GM12878 (cell line): ENCODE measurements around the gene GPR153. TPM values are rescaled to one million over a fixed set of nuclear protein-coding genes. Genes with fewer than 3 reads are reported as not detected.

ENCODE experiments used
- ATAC-seq: fragments of 200-7000 bp; cut with Tn5 transposase; 3 replicates; pipeline ENCODE4 v1.9.1; 2020; ENCODE audit warnings: mild to moderate bottlenecking, moderate library complexity
- BruUV-seq: library from RNA; stranded (reverse); fragments of 400-500 nt; replicated peaks from 2 replicates; lab custom pipeline; 2021; lab: Mats Ljungman, UMichigan
- CTCF ChIA-PET: fragments of 300-600 bp; sonication (Branson Sonifier 250); formaldehyde crosslinking; extraction: SDS; loops from one replicate; lab custom pipeline; 2021; ENCODE audit warnings: inconsistent platforms; lab: Yijun Ruan, JAX
- POLR2A ChIA-PET: fragments of 350-600 bp; formaldehyde crosslinking; extraction: SDS; loops from one replicate; lab custom pipeline; 2021; ENCODE audit warnings: inconsistent platforms; lab: Charles Lee
- RAD21 ChIA-PET: fragments of 300-600 bp; sonication (Branson Sonifier 250); formaldehyde crosslinking; loops from one replicate; lab custom pipeline; 2023; ENCODE audit warnings: antibody characterized with exemption; ENCODE audit not compliant: unreplicated experiment; lab: Charles Lee
- SMC1A ChIA-PET: fragments of 300-600 bp; sonication (Branson Sonifier 250); formaldehyde crosslinking; loops from one replicate; lab custom pipeline; 2023; ENCODE audit not compliant: unreplicated experiment, uncharacterized antibody; lab: Charles Lee
- DNase-seq: peaks from one replicate; pipeline ENCODE4 v3.0.0-alpha.2; 2011; ENCODE audit warnings: low read depth, low spot score
- FAIRE-seq: peaks from 3 replicates; lab custom pipeline; 2011; peaks lifted over from hg19 to GRCh38; lab: Jason Lieb, UNC
- H2AFZ ChIP-seq: 2 replicates; pipeline ENCODE4 v1.6.0; 2011; ENCODE audit warnings: low read depth, low read length, control low read depth; ENCODE audit not compliant: control insufficient read depth
- H3K27ac ChIP-seq: 2 replicates; pipeline ENCODE4 v1.5.1; 2011; ENCODE audit warnings: control low read depth; ENCODE audit not compliant: control insufficient read depth, insufficient read depth
- H3K27me3 ChIP-seq, 2 experiments: replicated peaks in 1 of 2; 2 replicates each; pipeline versions ENCODE4 v1.6.0 to v1.6.1; 2011; ENCODE audit warnings: low read length in 1 of 2; ENCODE audit not compliant: control insufficient read depth in 2 of 2, insufficient read depth in 2 of 2
- H3K36me3 ChIP-seq, 2 experiments: 2 replicates each; pipeline ENCODE4 v1.5.1; 2011; ENCODE audit warnings: low read length in 1 of 2; ENCODE audit not compliant: control insufficient read depth in 2 of 2, insufficient read depth in 2 of 2
- H3K4me1 ChIP-seq: 2 replicates; pipeline ENCODE4 v1.6.1; 2011; ENCODE audit warnings: mild to moderate bottlenecking, low read length, moderate library complexity, mixed read lengths; ENCODE audit not compliant: control insufficient read depth, insufficient read depth
- H3K4me2 ChIP-seq: 2 replicates; pipeline ENCODE4 v1.6.0; 2011; ENCODE audit warnings: control low read depth; ENCODE audit not compliant: control insufficient read depth, insufficient read depth
- H3K4me3 ChIP-seq: fragments of 200-600 bp; sonication (generic); 2 replicates; pipeline ENCODE4 v1.5.1; 2016
- H3K79me2 ChIP-seq: 2 replicates; pipeline ENCODE4 v1.6.0; 2011; ENCODE audit warnings: low read length; ENCODE audit not compliant: control insufficient read depth, insufficient read depth
- H3K9ac ChIP-seq: 2 replicates; pipeline ENCODE4 v1.8.0; 2011; ENCODE audit warnings: low read length, control low read depth, mixed read lengths; ENCODE audit not compliant: control insufficient read depth, insufficient read depth
- H3K9me3 ChIP-seq: replicated peaks from 3 replicates; pipeline ENCODE4 v1.5.1; 2011; ENCODE audit warnings: mild to moderate bottlenecking, low read length; ENCODE audit not compliant: control insufficient read depth, insufficient read depth
- H4K20me1 ChIP-seq: 2 replicates; pipeline ENCODE4 v1.6.0; 2011; ENCODE audit not compliant: control insufficient read depth, insufficient read depth
- BCL11A ChIP-seq: IDR thresholded peaks from 2 replicates; pipeline ENCODE4 v1.6.1; 2011; ENCODE audit warnings: low read depth, low read length
- CEBPB ChIP-seq, 2 experiments: fragments of 150-350 bp in 1 of 2; IDR thresholded peaks; 2 replicates each; pipeline ENCODE4 v1.6.1; 2012 to 2014; ENCODE audit warnings: low read depth in 2 of 2, low read length in 2 of 2, borderline replicate concordance in 1 of 2, inconsistent platforms in 1 of 2
- EP300 ChIP-seq, 2 experiments: fragments of 150-350 bp in 1 of 2; IDR thresholded peaks; 2 replicates each; pipeline ENCODE4 v1.6.1; 2011 to 2012; ENCODE audit warnings: low read depth in 2 of 2, low read length in 2 of 2, borderline replicate concordance in 1 of 2, improper control_type of control experiment in 1 of 2, inconsistent platforms in 1 of 2; ENCODE audit not compliant: control insufficient read depth in 1 of 2
- GABPA ChIP-seq: IDR thresholded peaks from 2 replicates; pipeline ENCODE4 v1.6.1; 2014; ENCODE audit warnings: antibody characterized with exemption, low read depth, mild to moderate bottlenecking, inconsistent platforms
- MXI1 ChIP-seq: fragments of 150-350 bp; IDR thresholded peaks from 2 replicates; pipeline ENCODE4 v1.6.1; 2011; ENCODE audit warnings: low read depth, mild to moderate bottlenecking, inconsistent platforms, low read length, improper control_type of control experiment
- NR2F1 ChIP-seq: fragments of 450-650 bp; conservative IDR thresholded peaks from 2 replicates; pipeline ENCODE4 v1.6.1; 2017; ENCODE audit warnings: mild to moderate bottlenecking
- RB1 ChIP-seq: fragments of 450-650 bp; formaldehyde crosslinking; IDR thresholded peaks from 2 replicates; pipeline ENCODE4 v1.6.1; 2017; ENCODE audit warnings: mild to moderate bottlenecking, borderline replicate concordance
- RBBP5 ChIP-seq: fragments of 200-600 bp; sonication (generic); conservative IDR thresholded peaks from 2 replicates; pipeline ENCODE4 v1.6.1; 2016
- SIX5 ChIP-seq: IDR thresholded peaks from 2 replicates; pipeline ENCODE4 v1.6.1; 2011; ENCODE audit warnings: mild to moderate bottlenecking, low read depth, low read length, moderate library complexity; ENCODE audit not compliant: severe bottlenecking
- SP1 ChIP-seq: IDR thresholded peaks from one replicate; pipeline ENCODE4 v1.6.1; 2011; ENCODE audit warnings: low read depth, low read length
- SREBF1 ChIP-seq: IDR thresholded peaks from 2 replicates; pipeline ENCODE4 v1.6.1; 2012; ENCODE audit warnings: mild to moderate bottlenecking, low read length
- TCF3 ChIP-seq: IDR thresholded peaks from 2 replicates; pipeline ENCODE4 v1.6.1; 2012; ENCODE audit warnings: low read depth, mild to moderate bottlenecking, low read length, borderline replicate concordance; ENCODE audit not compliant: insufficient read depth
- ZNF622 ChIP-seq: fragments of 450-650 bp; IDR thresholded peaks from 2 replicates; pipeline ENCODE4 v1.6.1; 2017; ENCODE audit warnings: mild to moderate bottlenecking, inconsistent platforms
- WGBS: methylation state at CpG from one replicate; pipeline ENCODE4 v1.1.6; 2016; ENCODE audit warnings: low lambda C conversion rate; ENCODE audit not compliant: insufficient replicate concordance, insufficient coverage; ENCODE audit errors: missing lambda C conversion rate; 5-methylcytosine and 5-hydroxymethylcytosine counted together
- in situ Hi-C: fragments of 300-500 bp; cut with MboI; formaldehyde crosslinking; loops from 9 replicates; pipeline ENCODE4 v1.14.3; 2018; ENCODE audit warnings: mixed read lengths
- intact Hi-C: fragments of 100-400 bp; cut with micrococcal nuclease; formaldehyde crosslinking; loops from one replicate; pipeline ENCODE4 v1.14.2; 2022; ENCODE audit not compliant: unreplicated experiment
- polyA plus RNA-seq, 11 experiments: library from polyadenylated mRNA; depleted of rRNA in 4 of 11; unstranded in 6 of 11; stranded (reverse) in 5 of 11; fragments of >200 nt; fragmentation: Nextera tagmentation in 4 of 11; fragmentation: Illumina TruSeq in 1 of 11; extraction: Ambion mirVana in 4 of 11; extraction: Trizol in 1 of 11; gene quantifications; 1 replicate in 1 of 11; 2 replicates in 10 of 11; pipeline versions ENCODE4 v1.2.1 to v1.2.3, GENCODE V29; 2011 to 2016; ENCODE audit warnings: inconsistent platforms in 2 of 11, missing spikeins in 2 of 11, low read depth in 1 of 11
- total RNA-seq, 4 experiments: library from RNA; depleted of rRNA in 3 of 4; stranded (reverse); fragments of >200 nt in 3 of 4; fragmentation: Illumina TruSeq in 1 of 4; extraction: Trizol in 1 of 4; gene quantifications; 2 replicates each; pipeline versions ENCODE4 v1.2.1 to v1.2.3, GENCODE V29; 2013 to 2021
- TF ChIP-seq, protein P1 (sequence below): fragments of 450-650 bp; IDR thresholded peaks from 2 replicates; pipeline ENCODE4 v1.6.1; 2018; ENCODE audit warnings: borderline replicate concordance, mild to moderate bottlenecking; ENCODE audit not compliant: partially characterized antibody
- TF ChIP-seq, protein P2 (sequence below): IDR thresholded peaks from 2 replicates; pipeline ENCODE4 v1.6.1; 2012; ENCODE audit warnings: improper control_type of control experiment, low read depth, low read length; ENCODE audit not compliant: insufficient replicate concordance

The GPR153 gene
- total and polyA plus RNA-seq, 10 of the 15 experiments (the other 5 are each of a cell fraction or from before 2014, with no cell fraction given) = 0.04 to 2.2 (median 0.54) TPM

DNA sequence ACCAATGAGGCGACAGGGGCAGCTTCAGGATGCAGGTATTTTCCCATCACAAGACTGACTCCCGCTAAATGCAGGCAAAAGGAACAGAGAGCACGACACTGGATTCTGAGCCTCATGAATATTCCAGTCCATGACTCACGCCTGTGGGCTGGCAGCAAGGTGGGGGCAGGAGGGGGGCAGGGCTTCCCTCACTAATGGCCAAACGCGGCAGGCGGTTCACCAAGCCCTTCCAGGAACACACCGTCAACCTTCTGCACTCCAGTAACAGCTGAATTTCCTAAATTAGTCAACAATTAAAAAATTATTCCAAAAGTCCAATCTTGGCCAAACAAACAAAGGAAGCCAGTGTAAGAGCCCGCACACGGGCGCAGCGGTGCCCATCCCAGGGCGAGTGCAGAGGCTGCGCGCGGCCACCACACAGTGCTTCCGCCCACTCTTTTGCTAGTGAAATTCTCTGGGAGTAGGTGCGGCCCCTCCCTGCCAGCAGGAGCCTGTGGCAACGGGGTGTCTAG, 12.5 kb upstream of the GPR153 start:
- H3K9ac ChIP-seq = no peak overlapping the region
- no TSS peak for BruUV-seq
- H3K27ac ChIP-seq = no peak overlapping the region
- SMC1A ChIA-PET = no interaction called here
- H2AFZ ChIP-seq = no peak overlapping the region
- H3K27me3 ChIP-seq = no peaks in the 10 kb centered on the region
- CTCF ChIA-PET = interaction anchor here (0.7 kb wide), 1 partner anchor 43 kb away, joined by 3 read pairs; no protein-coding TSS in a partner anchor
- DNase-seq = no peak
- no peak for TF ChIP-seq BCL11A
- no peak for TF ChIP-seq NR2F1
- no peak for TF ChIP-seq ZNF622
- TF ChIP-seq, protein P1, sequence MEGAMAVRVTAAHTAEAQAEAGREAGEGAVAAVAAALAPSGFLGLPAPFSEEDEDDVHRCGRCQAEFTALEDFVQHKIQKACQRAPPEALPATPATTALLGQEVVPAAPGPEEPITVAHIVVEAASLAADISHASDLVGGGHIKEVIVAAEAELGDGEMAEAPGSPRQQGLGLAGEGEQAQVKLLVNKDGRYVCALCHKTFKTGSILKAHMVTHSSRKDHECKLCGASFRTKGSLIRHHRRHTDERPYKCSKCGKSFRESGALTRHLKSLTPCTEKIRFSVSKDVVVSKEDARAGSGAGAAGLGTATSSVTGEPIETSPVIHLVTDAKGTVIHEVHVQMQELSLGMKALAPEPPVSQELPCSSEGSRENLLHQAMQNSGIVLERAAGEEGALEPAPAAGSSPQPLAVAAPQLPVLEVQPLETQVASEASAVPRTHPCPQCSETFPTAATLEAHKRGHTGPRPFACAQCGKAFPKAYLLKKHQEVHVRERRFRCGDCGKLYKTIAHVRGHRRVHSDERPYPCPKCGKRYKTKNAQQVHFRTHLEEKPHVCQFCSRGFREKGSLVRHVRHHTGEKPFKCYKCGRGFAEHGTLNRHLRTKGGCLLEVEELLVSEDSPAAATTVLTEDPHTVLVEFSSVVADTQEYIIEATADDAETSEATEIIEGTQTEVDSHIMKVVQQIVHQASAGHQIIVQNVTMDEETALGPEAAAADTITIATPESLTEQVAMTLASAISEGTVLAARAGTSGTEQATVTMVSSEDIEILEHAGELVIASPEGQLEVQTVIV = no peak
- TF ChIP-seq SP1 = no peak
- TF ChIP-seq SIX5 = no peak
- TF ChIP-seq SREBF1 = no peak
- TF ChIP-seq, protein P2, sequence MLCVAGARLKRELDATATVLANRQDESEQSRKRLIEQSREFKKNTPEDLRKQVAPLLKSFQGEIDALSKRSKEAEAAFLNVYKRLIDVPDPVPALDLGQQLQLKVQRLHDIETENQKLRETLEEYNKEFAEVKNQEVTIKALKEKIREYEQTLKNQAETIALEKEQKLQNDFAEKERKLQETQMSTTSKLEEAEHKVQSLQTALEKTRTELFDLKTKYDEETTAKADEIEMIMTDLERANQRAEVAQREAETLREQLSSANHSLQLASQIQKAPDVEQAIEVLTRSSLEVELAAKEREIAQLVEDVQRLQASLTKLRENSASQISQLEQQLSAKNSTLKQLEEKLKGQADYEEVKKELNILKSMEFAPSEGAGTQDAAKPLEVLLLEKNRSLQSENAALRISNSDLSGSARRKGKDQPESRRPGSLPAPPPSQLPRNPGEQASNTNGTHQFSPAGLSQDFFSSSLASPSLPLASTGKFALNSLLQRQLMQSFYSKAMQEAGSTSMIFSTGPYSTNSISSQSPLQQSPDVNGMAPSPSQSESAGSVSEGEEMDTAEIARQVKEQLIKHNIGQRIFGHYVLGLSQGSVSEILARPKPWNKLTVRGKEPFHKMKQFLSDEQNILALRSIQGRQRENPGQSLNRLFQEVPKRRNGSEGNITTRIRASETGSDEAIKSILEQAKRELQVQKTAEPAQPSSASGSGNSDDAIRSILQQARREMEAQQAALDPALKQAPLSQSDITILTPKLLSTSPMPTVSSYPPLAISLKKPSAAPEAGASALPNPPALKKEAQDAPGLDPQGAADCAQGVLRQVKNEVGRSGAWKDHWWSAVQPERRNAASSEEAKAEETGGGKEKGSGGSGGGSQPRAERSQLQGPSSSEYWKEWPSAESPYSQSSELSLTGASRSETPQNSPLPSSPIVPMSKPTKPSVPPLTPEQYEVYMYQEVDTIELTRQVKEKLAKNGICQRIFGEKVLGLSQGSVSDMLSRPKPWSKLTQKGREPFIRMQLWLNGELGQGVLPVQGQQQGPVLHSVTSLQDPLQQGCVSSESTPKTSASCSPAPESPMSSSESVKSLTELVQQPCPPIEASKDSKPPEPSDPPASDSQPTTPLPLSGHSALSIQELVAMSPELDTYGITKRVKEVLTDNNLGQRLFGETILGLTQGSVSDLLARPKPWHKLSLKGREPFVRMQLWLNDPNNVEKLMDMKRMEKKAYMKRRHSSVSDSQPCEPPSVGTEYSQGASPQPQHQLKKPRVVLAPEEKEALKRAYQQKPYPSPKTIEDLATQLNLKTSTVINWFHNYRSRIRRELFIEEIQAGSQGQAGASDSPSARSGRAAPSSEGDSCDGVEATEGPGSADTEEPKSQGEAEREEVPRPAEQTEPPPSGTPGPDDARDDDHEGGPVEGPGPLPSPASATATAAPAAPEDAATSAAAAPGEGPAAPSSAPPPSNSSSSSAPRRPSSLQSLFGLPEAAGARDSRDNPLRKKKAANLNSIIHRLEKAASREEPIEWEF = no peak
- no peak for TF ChIP-seq EP300 (IDR thresholded peaks at IDR 0.05; ENCODE audit: borderline replicate concordance in 1 of 2, control insufficient read depth in 1 of 2, low read depth in 2 of 2, low read length in 2 of 2)
- TF ChIP-seq GABPA = no peak
- no peak for TF ChIP-seq RB1
- no peak for TF ChIP-seq RBBP5
- no peak for TF ChIP-seq MXI1
- no peak for TF ChIP-seq CEBPB (IDR thresholded peaks at IDR 0.05; ENCODE audit: borderline replicate concordance in 1 of 2, low read depth in 2 of 2, low read length in 2 of 2)
- no peak for TF ChIP-seq TCF3
- H3K4me1 ChIP-seq = no peaks in the 10 kb centered on the region
- 83% methylated on average over 19 of the region's 19 CpGs for WGBS
- intact Hi-C loops (no loop called here), in situ Hi-C loops (no loop called here)
- H4K20me1 ChIP-seq = no peaks in the 10 kb centered on the region; the same call in 1 of the 2 replicates
- H3K4me2 ChIP-seq = no peak overlapping the region
- H3K36me3 ChIP-seq = peaks cover 0 to 4% of the 10 kb centered on the region in 2 experiments; a peak in 2 of 4 replicates
- no peaks in the 10 kb centered on the region for H3K9me3 ChIP-seq
- RAD21 ChIA-PET = interaction anchor here (0.6 kb wide), 1 partner anchor 41 kb away, joined by 4 read pairs; no protein-coding TSS in a partner anchor
- no peak overlapping the region for H3K4me3 ChIP-seq
- POLR2A ChIA-PET = no interaction called here
- ATAC-seq = no peak
- no peak for FAIRE-seq
- H3K79me2 ChIP-seq = no peaks in the 10 kb centered on the region
